ENCODE results near the gene NLRP14.

The NLRP14 gene

GRCh38 chr11:7021318-7021717, 1.0 kb downstream of the NLRP14 start:
- TF ChIP-seq, protein P1, sequence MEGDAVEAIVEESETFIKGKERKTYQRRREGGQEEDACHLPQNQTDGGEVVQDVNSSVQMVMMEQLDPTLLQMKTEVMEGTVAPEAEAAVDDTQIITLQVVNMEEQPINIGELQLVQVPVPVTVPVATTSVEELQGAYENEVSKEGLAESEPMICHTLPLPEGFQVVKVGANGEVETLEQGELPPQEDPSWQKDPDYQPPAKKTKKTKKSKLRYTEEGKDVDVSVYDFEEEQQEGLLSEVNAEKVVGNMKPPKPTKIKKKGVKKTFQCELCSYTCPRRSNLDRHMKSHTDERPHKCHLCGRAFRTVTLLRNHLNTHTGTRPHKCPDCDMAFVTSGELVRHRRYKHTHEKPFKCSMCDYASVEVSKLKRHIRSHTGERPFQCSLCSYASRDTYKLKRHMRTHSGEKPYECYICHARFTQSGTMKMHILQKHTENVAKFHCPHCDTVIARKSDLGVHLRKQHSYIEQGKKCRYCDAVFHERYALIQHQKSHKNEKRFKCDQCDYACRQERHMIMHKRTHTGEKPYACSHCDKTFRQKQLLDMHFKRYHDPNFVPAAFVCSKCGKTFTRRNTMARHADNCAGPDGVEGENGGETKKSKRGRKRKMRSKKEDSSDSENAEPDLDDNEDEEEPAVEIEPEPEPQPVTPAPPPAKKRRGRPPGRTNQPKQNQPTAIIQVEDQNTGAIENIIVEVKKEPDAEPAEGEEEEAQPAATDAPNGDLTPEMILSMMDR (IDR thresholded peaks at IDR 0.05; ENCODE audit: low read depth, low read length, missing control alignments) = no peak
- DNase-seq (ENCODE audit: low read depth) = no peak
- H3K4me3 ChIP-seq (ENCODE audit: low read depth, low read length) = no peak overlapping the region

DNA sequence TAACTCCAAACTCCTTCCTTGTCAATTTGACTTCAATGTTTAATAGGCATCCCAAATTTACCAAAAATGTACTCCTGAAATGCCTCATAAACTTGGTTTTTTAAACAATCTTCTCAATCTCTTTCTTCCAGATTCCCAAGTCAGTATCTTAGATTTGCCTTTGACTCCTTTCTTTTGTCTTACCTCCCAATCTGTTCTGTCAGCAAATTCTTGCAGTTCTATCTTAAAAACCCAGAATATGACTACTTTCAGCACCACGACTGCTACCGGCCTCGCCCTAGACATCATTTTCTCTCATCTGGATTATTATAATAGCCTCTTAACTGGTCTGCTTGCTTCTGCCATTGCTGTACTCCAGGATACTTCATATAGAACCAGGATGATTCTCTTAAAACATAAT, 7.9 kb downstream of the NLRP14 start:
- DNase-seq (ENCODE audit: low read depth) = no peak
- TF ChIP-seq, protein P1 (IDR thresholded peaks at IDR 0.05; ENCODE audit: low read depth, low read length, missing control alignments) = no peak
- H3K4me3 ChIP-seq (ENCODE audit: low read depth, low read length) = no peak overlapping the region

- TF ChIP-seq, protein P1 (IDR thresholded peaks at IDR 0.05; ENCODE audit: low read depth, low read length, missing control alignments) = no peak
- DNase-seq (ENCODE audit: low read depth) = no peak
- no peak overlapping the region for H3K4me3 ChIP-seq (ENCODE audit: low read depth, low read length)
These were observed 10.6 kb downstream of the NLRP14 start for GRCh38 chr11:7030836-7031235.

DNA sequence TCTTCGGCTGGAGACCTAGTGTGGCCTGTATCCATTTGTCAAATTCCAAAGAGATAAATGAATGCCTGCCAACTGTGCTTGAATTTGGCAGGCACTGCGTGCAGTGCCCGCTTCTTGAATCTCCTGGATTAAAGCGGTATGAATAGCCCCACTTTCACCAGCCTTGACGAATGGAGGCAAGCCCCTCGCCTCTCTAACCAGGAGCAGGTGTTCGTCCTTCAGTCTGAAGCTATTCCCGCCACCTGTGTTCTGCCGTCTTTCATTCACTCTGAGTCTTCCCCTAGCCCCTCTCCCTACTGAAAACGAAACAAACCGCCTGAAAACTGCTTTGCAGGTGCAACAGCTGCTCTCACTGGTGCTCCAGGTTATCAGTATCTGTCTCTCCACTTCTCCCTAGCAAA, 11.2 kb downstream of the NLRP14 start:
- no peak overlapping the region for H3K4me3 ChIP-seq (ENCODE audit: low read depth, low read length)
- TF ChIP-seq, protein P1 (IDR thresholded peaks at IDR 0.05; ENCODE audit: low read depth, low read length, missing control alignments) = no peak
- DNase-seq (ENCODE audit: low read depth) = no peak

GRCh38 chr11:7032692-7033091, 12.4 kb downstream of the NLRP14 start:
- no peak for DNase-seq (ENCODE audit: low read depth)
- TF ChIP-seq, protein P1 (IDR thresholded peaks at IDR 0.05; ENCODE audit: low read depth, low read length, missing control alignments) = no peak
- no peak overlapping the region for H3K4me3 ChIP-seq (ENCODE audit: low read depth, low read length)

DNA sequence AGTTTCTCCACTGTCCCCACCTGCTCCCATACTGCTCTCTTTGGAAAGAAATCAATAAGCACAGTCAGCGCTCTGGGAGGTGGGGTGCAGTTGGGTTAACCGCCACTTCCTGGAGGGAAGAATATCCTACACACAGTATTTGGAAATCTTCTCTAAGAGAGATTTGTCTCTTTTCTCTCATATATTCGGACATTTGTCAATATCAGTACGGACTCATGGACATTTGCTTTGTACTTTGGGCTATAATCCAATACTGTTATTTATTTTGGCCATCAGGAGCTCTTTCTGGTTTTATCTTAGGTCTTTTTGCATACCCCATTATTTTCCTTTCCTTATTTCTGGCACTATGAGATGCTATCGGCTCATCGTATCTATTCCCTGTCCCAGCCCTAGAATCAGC, 13.7 kb downstream of the NLRP14 start:
- TF ChIP-seq, protein P1 (IDR thresholded peaks at IDR 0.05; ENCODE audit: low read depth, low read length, missing control alignments) = no peak
- DNase-seq (ENCODE audit: low read depth) = no peak
- no peak overlapping the region for H3K4me3 ChIP-seq (ENCODE audit: low read depth, low read length)

GRCh38 chr11:7046474-7047175, 26.3 kb downstream of the NLRP14 start:
- DNase-seq (ENCODE audit: low read depth) = no peak
- H3K4me3 ChIP-seq (ENCODE audit: low read depth, low read length) = no peak overlapping the region
- TF ChIP-seq, protein P1 (IDR thresholded peaks at IDR 0.05; ENCODE audit: low read depth, low read length, missing control alignments) = no peak
